H1 (cell line): Measurements from ENCODE around the gene BTBD9. TPM values are rescaled to one million over a fixed set of nuclear protein-coding genes. Genes with fewer than 3 reads are reported as not detected.

Experiments
- CTCF ChIA-PET: fragments of 300-600 bp; sonication (Branson Sonifier 250); formaldehyde crosslinking; loops from one replicate; lab custom pipeline; 2021; ENCODE audit not compliant: partially characterized antibody; lab: Charles Lee
- POLR2A ChIA-PET: fragments of 300-600 bp; sonication (Branson Sonifier 250); formaldehyde crosslinking; loops from one replicate; lab custom pipeline; 2021; ENCODE audit warnings: inconsistent platforms; ENCODE audit not compliant: partially characterized antibody; lab: Charles Lee
- DNase-seq, 2 experiments: peaks; one replicate each; pipeline versions ENCODE4 v3.0.0 to v3.0.0-alpha.2; 2010 to 2022; ENCODE audit warnings: low spot score in 2 of 2, low read depth in 1 of 2, mixed read lengths in 1 of 2
- FAIRE-seq: peaks from 2 replicates; lab custom pipeline; 2011; peaks lifted over from hg19 to GRCh38; lab: Jason Lieb, UNC
- H2AFZ ChIP-seq: 2 replicates; pipeline ENCODE4 v1.8.1; 2012; ENCODE audit warnings: low read length, inconsistent platforms
- H2AK5ac ChIP-seq: 2 replicates; pipeline ENCODE4 v1.6.1; 2013; ENCODE audit warnings: low read depth, low read length
- H2BK120ac ChIP-seq: replicated peaks from 2 replicates; pipeline ENCODE3; 2013; ENCODE audit warnings: low read depth, low read length, inconsistent platforms
- H2BK12ac ChIP-seq: 2 replicates; pipeline ENCODE4 v1.6.1; 2013; ENCODE audit warnings: low read depth, low read length
- H2BK15ac ChIP-seq: 2 replicates; pipeline ENCODE4 v1.6.1; 2013; ENCODE audit warnings: low read length
- H2BK20ac ChIP-seq: 2 replicates; pipeline ENCODE4 v1.6.1; 2013; ENCODE audit warnings: low read length
- H2BK5ac ChIP-seq: 2 replicates; pipeline ENCODE4 v1.6.1; 2013; ENCODE audit warnings: low read depth, low read length
- H3K14ac ChIP-seq: 2 replicates; pipeline ENCODE4 v1.6.1; 2013; ENCODE audit warnings: inconsistent platforms; ENCODE audit not compliant: insufficient read length
- H3K18ac ChIP-seq: 2 replicates; pipeline ENCODE4 v1.6.1; 2013; ENCODE audit warnings: low read length; ENCODE audit errors: extremely low read depth
- H3K23ac ChIP-seq: 2 replicates; pipeline ENCODE4 v1.6.1; 2013; ENCODE audit warnings: inconsistent platforms; ENCODE audit not compliant: insufficient read length
- H3K23me2 ChIP-seq: 2 replicates; pipeline ENCODE4 v1.6.1; 2013; ENCODE audit warnings: low read depth, low read length
- H3K27ac ChIP-seq: 2 replicates; pipeline ENCODE4 v1.6.1; 2011; ENCODE audit warnings: low read depth, low read length, inconsistent platforms
- H3K27me3 ChIP-seq, 4 experiments: replicated peaks in 1 of 4; 1 replicate in 1 of 4; 2 replicates in 3 of 4; pipeline versions ENCODE4 v1.6.1 to v1.8.1; 2011 to 2013; ENCODE audit warnings: low read length in 3 of 4, mild to moderate bottlenecking in 3 of 4, inconsistent platforms in 2 of 4, mixed read lengths in 2 of 4, moderate library complexity in 1 of 4; ENCODE audit not compliant: control insufficient read depth in 3 of 4, insufficient read depth in 3 of 4; ENCODE audit errors: extremely low read depth in 1 of 4
- H3K36me3 ChIP-seq, 4 experiments: 2 replicates each; pipeline versions ENCODE4 v1.6.1 to v1.8.1; 2011 to 2013; ENCODE audit warnings: mild to moderate bottlenecking in 4 of 4, low read length in 3 of 4, moderate library complexity in 2 of 4, control low read depth in 1 of 4, inconsistent platforms in 1 of 4; ENCODE audit not compliant: insufficient read depth in 4 of 4, control insufficient read depth in 2 of 4
- H3K4ac ChIP-seq: replicated peaks from 2 replicates; pipeline ENCODE3; 2013; ENCODE audit warnings: low read length, low read depth, mixed read lengths, inconsistent platforms; ENCODE audit not compliant: insufficient read length
- H3K4me1 ChIP-seq, 4 experiments: replicated peaks in 1 of 4; 1 replicate in 1 of 4; 2 replicates in 3 of 4; pipeline versions ENCODE4 v1.6.1 to v1.8.1; 2011 to 2013; ENCODE audit warnings: low read length in 3 of 4, inconsistent platforms in 2 of 4, mixed read lengths in 1 of 4; ENCODE audit not compliant: insufficient read depth in 4 of 4, control insufficient read depth in 3 of 4
- H3K4me2 ChIP-seq, 2 experiments: 2 replicates each; pipeline versions ENCODE4 v1.6.1 to v1.8.1; 2011 to 2013; ENCODE audit warnings: low read depth in 2 of 2, low read length in 2 of 2, control low read depth in 1 of 2, inconsistent platforms in 1 of 2, mild to moderate bottlenecking in 1 of 2; ENCODE audit not compliant: insufficient read depth in 1 of 2
- H3K4me3 ChIP-seq, 4 experiments: fragments of 200-600, 300-600 bp in 1 of 4; sonication (generic), shearing (Covaris generic), sonication (Bioruptor Twin) in 1 of 4; 2 replicates each; pipeline versions ENCODE4 v1.5.1 to v1.8.1; 2011 to 2016; ENCODE audit warnings: low read length in 4 of 4, low read depth in 3 of 4, control low read depth in 2 of 4, inconsistent platforms in 2 of 4, mild to moderate bottlenecking in 2 of 4, mixed read lengths in 1 of 4, moderate library complexity in 1 of 4; ENCODE audit not compliant: insufficient read depth in 2 of 4; ENCODE audit errors: extremely low read depth in 1 of 4
- H3K56ac ChIP-seq: replicated peaks from 2 replicates; pipeline ENCODE3; 2013; ENCODE audit warnings: low read depth, mild to moderate bottlenecking, mixed read lengths, low read length, inconsistent platforms; ENCODE audit not compliant: insufficient read length
- H3K79me1 ChIP-seq: 2 replicates; pipeline ENCODE4 v1.6.1; 2013; ENCODE audit warnings: low read depth, low read length, control low read depth
- H3K79me2 ChIP-seq, 2 experiments: 2 replicates each; pipeline versions ENCODE4 v1.6.1 to v1.8.1; 2012 to 2013; ENCODE audit warnings: low read length in 2 of 2, mild to moderate bottlenecking in 2 of 2, inconsistent platforms in 1 of 2; ENCODE audit not compliant: insufficient read depth in 2 of 2, control insufficient read depth in 1 of 2
- H3K9ac ChIP-seq, 4 experiments: replicated peaks in 1 of 4; 1 replicate in 1 of 4; 2 replicates in 3 of 4; pipeline versions ENCODE4 v1.6.1 to v1.8.1; 2011 to 2013; ENCODE audit warnings: low read depth in 3 of 4, low read length in 3 of 4, control low read depth in 2 of 4, mild to moderate bottlenecking in 2 of 4, moderate library complexity in 2 of 4, inconsistent platforms in 1 of 4; ENCODE audit errors: extremely low read depth in 1 of 4
- H3K9me3 ChIP-seq, 2 experiments: 2 replicates each; pipeline versions ENCODE4 v1.6.1 to v1.8.1; 2012 to 2013; ENCODE audit warnings: mild to moderate bottlenecking in 2 of 2, moderate library complexity in 2 of 2, control low read depth in 1 of 2, inconsistent platforms in 1 of 2, low read depth in 1 of 2, low read length in 1 of 2, mixed read lengths in 1 of 2; ENCODE audit not compliant: insufficient read depth in 2 of 2
- H4K20me1 ChIP-seq, 2 experiments: replicated peaks in 1 of 2; 2 replicates each; pipeline versions ENCODE3 to v1.8.1; 2011 to 2013; ENCODE audit warnings: inconsistent platforms in 2 of 2, low read length in 2 of 2, mild to moderate bottlenecking in 1 of 2; ENCODE audit not compliant: insufficient read depth in 2 of 2, control insufficient read depth in 1 of 2
- H4K5ac ChIP-seq: 2 replicates; pipeline ENCODE4 v1.6.1; 2013; ENCODE audit warnings: low read length, low read depth, mixed read lengths, inconsistent platforms; ENCODE audit not compliant: insufficient read length
- H4K8ac ChIP-seq: 2 replicates; pipeline ENCODE4 v1.8.0; 2013; ENCODE audit warnings: mild to moderate bottlenecking, moderate library complexity, low read length, inconsistent platforms; ENCODE audit not compliant: insufficient read depth; ENCODE audit errors: extremely low read depth
- H4K91ac ChIP-seq: replicated peaks from 2 replicates; pipeline ENCODE3; 2013; ENCODE audit warnings: low read length, mixed read lengths, inconsistent platforms; ENCODE audit not compliant: insufficient read length
- ASH2L ChIP-seq: fragments of 200-600, 300-600 bp; sonication (generic); IDR thresholded peaks from one replicate; pipeline ENCODE4 v1.7.1; 2017; ENCODE audit warnings: low read length
- BCL11A ChIP-seq, 2 experiments: IDR thresholded peaks; one replicate each; pipeline ENCODE4 v1.6.1; 2011; ENCODE audit warnings: low read depth in 2 of 2, low read length in 2 of 2, mild to moderate bottlenecking in 2 of 2
- CBX8 ChIP-seq: fragments of 300-800, 300-1000 bp; sonication (generic); IDR thresholded peaks from 2 replicates; pipeline ENCODE4 v1.7.1; 2016; ENCODE audit warnings: low read depth, low read length, borderline replicate concordance
- GTF2F1 ChIP-seq: IDR thresholded peaks from 2 replicates; pipeline ENCODE4 v1.6.1; 2012; ENCODE audit warnings: low read depth, low read length, improper control_type of control experiment, borderline replicate concordance
- HDAC2 ChIP-seq, 2 experiments: fragments of 300-600 bp in 1 of 2; sonication (generic) in 1 of 2; IDR thresholded peaks; 2 replicates each; pipeline ENCODE4 v1.6.1; 2011 to 2012; ENCODE audit warnings: low read depth in 2 of 2, low read length in 2 of 2, mild to moderate bottlenecking in 2 of 2, moderate library complexity in 2 of 2, borderline replicate concordance in 1 of 2, inconsistent platforms in 1 of 2
- KDM5A ChIP-seq: fragments of 200-600 bp; IDR thresholded peaks from 2 replicates; pipeline ENCODE4 v1.7.1; 2012; ENCODE audit warnings: mild to moderate bottlenecking, low read length, inconsistent platforms, mixed read lengths
- RNF2 ChIP-seq: fragments of 200-900, 300-1000 bp; sonication (generic); IDR thresholded peaks from 2 replicates; pipeline ENCODE4 v1.7.1; 2016; ENCODE audit warnings: borderline replicate concordance, low read depth, mild to moderate bottlenecking, antibody characterized with exemption, low read length; ENCODE audit not compliant: poor library complexity, severe bottlenecking; ENCODE audit errors: missing control alignments
- RXRA ChIP-seq: IDR thresholded peaks from 2 replicates; pipeline ENCODE4 v1.6.1; 2011; ENCODE audit warnings: low read depth, mild to moderate bottlenecking, low read length, moderate library complexity; ENCODE audit not compliant: insufficient read depth
- SRF ChIP-seq: IDR thresholded peaks from 2 replicates; pipeline ENCODE4 v1.6.1; 2011; ENCODE audit warnings: mild to moderate bottlenecking, low read depth, low read length, moderate library complexity
- TEAD4 ChIP-seq: IDR thresholded peaks from 2 replicates; pipeline ENCODE4 v1.6.1; 2012; ENCODE audit warnings: low read depth, low read length, inconsistent platforms, mixed read lengths
- YY1 ChIP-seq: IDR thresholded peaks from 2 replicates; pipeline ENCODE4 v1.6.1; 2011; ENCODE audit warnings: low read depth, mild to moderate bottlenecking, low read length
- WGBS, 2 experiments: shearing (Covaris generic) in 1 of 2; methylation state at CpG; one replicate each; pipeline versions ENCODE4 v1.1.6 to v1.1.7; 2013 to 2015; ENCODE audit warnings: low lambda C conversion rate in 2 of 2, mixed read lengths in 2 of 2, inconsistent platforms in 1 of 2, low coverage in 1 of 2, missing lambda C conversion rate in 1 of 2; ENCODE audit not compliant: insufficient replicate concordance in 2 of 2, insufficient coverage in 1 of 2, insufficient read length in 1 of 2; ENCODE audit errors: extremely low coverage in 1 of 2, missing lambda C conversion rate in 1 of 2; 5-methylcytosine and 5-hydroxymethylcytosine counted together
- polyA plus RNA-seq, 7 experiments: library from polyadenylated mRNA; depleted of rRNA in 3 of 7; stranded (reverse) in 5 of 7; unstranded in 2 of 7; fragments of >200 nt in 5 of 7; fragments of 200-250 nt in 2 of 7; gene quantifications; 1 replicate in 5 of 7; 2 replicates in 1 of 7; 4 replicates in 1 of 7; pipeline versions ENCODE4 v1.2.1 to v1.2.3, GENCODE V29; 2011 to 2013; ENCODE audit warnings: missing spikeins in 2 of 7, mixed read lengths in 2 of 7
- total RNA-seq: library from RNA; stranded (reverse); fragmentation: NEBNext Ultra II Directional; extraction: Animal tissue kit (Norgen Biotek cat#: 25700); gene quantifications from 2 replicates; pipeline ENCODE4 v1.2.1, GENCODE V29; 2021
- TF ChIP-seq, protein P1 (sequence below), 3 experiments: IDR thresholded peaks; 1 replicate in 2 of 3; 2 replicates in 1 of 3; pipeline versions ENCODE4 v1.5.1 to v1.6.1; 2011; ENCODE audit warnings: low read length in 3 of 3, mild to moderate bottlenecking in 3 of 3, inconsistent platforms in 2 of 3, low read depth in 1 of 3, moderate library complexity in 1 of 3; ENCODE audit not compliant: insufficient read depth in 1 of 3; ENCODE audit errors: control extremely low read depth in 1 of 3

Gene BTBD9
- total and polyA plus RNA-seq, 2 of the 8 experiments (the other 6 are each of a cell fraction or from before 2014, with no cell fraction given): 0.92 to 4.1 TPM

DNA sequence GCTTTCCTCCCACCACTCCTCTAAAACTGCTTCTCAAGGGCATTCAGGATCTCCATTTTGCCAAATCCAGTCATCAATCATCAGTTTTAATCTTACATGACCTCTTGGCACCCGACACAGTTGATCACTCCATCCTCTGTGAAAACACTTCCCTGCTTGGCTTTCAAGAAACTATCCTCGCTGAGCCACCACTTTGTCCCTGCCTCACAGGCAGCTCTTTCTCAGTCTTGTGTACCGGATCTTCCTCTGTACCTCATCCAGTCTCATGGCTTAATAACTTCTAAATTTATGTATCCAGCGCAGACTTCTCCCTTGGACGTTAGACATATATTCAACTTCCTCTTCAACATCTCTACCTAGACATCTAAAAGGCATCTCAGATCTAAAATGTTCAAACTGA, 89.9 kb downstream of the BTBD9 start:
- Histone ChIP-seq H2AFZ (no peak overlapping the region), H4K5ac (no peak overlapping the region), H3K36me3 (no peaks in the 10 kb centered on the region), H2BK15ac (no peak overlapping the region), H4K20me1 (no peaks in the 10 kb centered on the region), H3K23ac (no peak overlapping the region), H3K27ac (no peak overlapping the region), H3K79me1 (no peaks in the 10 kb centered on the region), H3K4me1 (no peaks in the 10 kb centered on the region), H2BK12ac (no peak overlapping the region), H3K9ac (no peak overlapping the region), H4K91ac (no peak overlapping the region), H3K18ac (no peak overlapping the region), H4K8ac (no peak overlapping the region), H3K4me2 (no peak overlapping the region), H3K56ac (no peak overlapping the region), H3K4ac (no peak overlapping the region), H2BK120ac (no peak overlapping the region), H3K23me2 (no peaks in the 10 kb centered on the region), H3K4me3 (no peak overlapping the region), H3K14ac (no peak overlapping the region), H2AK5ac (no peak overlapping the region), H3K27me3 (no peaks in the 10 kb centered on the region), H3K9me3 (no peaks in the 10 kb centered on the region), H2BK5ac (no peak overlapping the region), H2BK20ac (no peak overlapping the region), H3K79me2 (no peaks in the 10 kb centered on the region)
- FAIRE-seq: no peak
- DNase-seq: no peak
- POLR2A ChIA-PET: no interaction called here
- WGBS, 2 experiments: 83% methylated on average over 5 of the region's 5 CpGs; no CpG with 5 or more reads in 1 of the 2 experiments
- CTCF ChIA-PET: interaction anchor here (1.2 to 1.4 kb wide), 2 partner anchors 33 to 516 kb away, joined by 3 read pairs; no protein-coding TSS in a partner anchor
- TF ChIP-seq TEAD4 (no peak), KDM5A (no peak), RNF2 (no peak), ASH2L (no peak), HDAC2 (IDR thresholded peaks at IDR 0.05; ENCODE audit: borderline replicate concordance in 1 of 2, low read depth in 2 of 2, low read length in 2 of 2) (no peak), RXRA (no peak), SRF (no peak), CBX8 (no peak), YY1 (no peak), GTF2F1 (no peak), BCL11A (IDR thresholded peaks at IDR 0.05; ENCODE audit: low read depth in 2 of 2, low read length in 2 of 2) (no peak)
- TF ChIP-seq, protein P1, sequence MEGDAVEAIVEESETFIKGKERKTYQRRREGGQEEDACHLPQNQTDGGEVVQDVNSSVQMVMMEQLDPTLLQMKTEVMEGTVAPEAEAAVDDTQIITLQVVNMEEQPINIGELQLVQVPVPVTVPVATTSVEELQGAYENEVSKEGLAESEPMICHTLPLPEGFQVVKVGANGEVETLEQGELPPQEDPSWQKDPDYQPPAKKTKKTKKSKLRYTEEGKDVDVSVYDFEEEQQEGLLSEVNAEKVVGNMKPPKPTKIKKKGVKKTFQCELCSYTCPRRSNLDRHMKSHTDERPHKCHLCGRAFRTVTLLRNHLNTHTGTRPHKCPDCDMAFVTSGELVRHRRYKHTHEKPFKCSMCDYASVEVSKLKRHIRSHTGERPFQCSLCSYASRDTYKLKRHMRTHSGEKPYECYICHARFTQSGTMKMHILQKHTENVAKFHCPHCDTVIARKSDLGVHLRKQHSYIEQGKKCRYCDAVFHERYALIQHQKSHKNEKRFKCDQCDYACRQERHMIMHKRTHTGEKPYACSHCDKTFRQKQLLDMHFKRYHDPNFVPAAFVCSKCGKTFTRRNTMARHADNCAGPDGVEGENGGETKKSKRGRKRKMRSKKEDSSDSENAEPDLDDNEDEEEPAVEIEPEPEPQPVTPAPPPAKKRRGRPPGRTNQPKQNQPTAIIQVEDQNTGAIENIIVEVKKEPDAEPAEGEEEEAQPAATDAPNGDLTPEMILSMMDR (IDR thresholded peaks at IDR 0.05; ENCODE audit: control extremely low read depth in 1 of 3, insufficient read depth in 1 of 3, low read depth in 1 of 3, low read length in 3 of 3): no peak
